Measurements from ENCODE around the gene SMIM43.

SMIM43 gene

DNA sequence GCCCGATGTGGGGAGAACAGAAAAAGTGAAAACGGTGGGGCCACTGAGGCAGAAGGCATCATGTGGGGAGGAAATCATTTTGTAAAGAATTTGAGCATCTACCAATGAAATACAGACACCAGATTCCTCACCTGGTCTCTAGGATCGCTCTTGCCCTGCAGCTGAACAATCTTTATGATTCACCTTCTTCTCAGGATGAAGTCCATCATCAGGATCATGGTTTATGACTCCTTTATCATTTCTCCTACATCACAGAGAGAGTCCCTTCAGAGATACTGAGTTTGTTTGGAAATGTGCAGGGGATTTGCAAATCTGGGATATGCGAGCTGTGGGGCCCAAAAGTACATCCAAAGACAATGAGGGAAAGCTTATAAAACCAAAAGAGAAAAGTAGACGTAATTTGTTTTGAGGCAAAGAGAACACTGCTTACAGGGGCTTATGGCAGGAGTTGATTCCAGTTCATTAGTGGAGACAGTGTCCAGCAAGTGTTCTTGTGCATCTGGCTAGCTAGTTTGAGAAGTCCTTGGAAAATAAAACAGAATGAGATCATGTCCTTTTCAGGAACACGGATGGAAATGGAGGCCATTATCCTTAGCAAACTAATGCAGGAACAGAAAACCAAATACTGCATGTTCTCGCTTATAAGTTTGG is 52.8 kb downstream of the SMIM43 start:
- TF ChIP-seq, protein P1, sequence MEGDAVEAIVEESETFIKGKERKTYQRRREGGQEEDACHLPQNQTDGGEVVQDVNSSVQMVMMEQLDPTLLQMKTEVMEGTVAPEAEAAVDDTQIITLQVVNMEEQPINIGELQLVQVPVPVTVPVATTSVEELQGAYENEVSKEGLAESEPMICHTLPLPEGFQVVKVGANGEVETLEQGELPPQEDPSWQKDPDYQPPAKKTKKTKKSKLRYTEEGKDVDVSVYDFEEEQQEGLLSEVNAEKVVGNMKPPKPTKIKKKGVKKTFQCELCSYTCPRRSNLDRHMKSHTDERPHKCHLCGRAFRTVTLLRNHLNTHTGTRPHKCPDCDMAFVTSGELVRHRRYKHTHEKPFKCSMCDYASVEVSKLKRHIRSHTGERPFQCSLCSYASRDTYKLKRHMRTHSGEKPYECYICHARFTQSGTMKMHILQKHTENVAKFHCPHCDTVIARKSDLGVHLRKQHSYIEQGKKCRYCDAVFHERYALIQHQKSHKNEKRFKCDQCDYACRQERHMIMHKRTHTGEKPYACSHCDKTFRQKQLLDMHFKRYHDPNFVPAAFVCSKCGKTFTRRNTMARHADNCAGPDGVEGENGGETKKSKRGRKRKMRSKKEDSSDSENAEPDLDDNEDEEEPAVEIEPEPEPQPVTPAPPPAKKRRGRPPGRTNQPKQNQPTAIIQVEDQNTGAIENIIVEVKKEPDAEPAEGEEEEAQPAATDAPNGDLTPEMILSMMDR (conservative IDR thresholded peaks at IDR 0.05; ENCODE audit: low read length), result no peak
- no peak for DNase-seq (ENCODE audit: low read depth)
- peak overlapping the region; percentile 16 for H3K4me3 ChIP-seq (ENCODE audit: low read length)

DNA sequence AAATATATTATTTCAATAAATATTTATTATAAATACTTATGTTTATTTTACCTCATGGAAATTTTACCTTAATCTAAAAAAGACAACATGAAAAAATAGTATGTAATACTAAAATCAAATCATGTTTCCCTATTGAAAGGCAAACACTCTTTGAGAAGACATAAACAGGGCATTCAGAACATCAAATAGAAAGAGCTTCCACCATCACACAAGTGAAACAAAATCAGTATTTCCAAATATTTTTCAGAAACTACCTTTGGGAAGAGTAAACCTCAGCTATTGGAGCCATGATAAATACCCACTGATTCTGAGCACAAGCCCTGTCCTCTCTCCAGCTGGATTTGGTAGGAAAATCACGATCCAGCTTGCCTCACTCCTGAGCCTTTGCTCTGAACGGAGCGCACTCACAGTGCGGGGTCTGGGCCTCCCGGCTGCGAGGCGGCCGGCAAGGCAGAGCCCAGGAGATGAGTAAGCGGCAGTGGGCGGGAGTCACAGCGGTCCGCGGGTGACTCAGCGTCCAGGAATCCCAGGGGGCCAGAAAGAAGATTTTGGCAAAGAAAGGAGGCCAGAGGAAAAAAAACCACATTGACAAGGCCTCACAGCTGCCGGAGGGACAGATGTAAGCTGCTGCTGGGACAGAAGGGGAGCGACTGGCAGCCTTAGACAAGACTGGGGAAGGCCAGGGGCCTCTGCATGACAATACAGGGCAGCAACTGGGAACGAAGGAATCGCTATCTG is 53.5 kb downstream of the SMIM43 start:
- TF ChIP-seq, protein P1 (conservative IDR thresholded peaks at IDR 0.05; ENCODE audit: low read length), result no peak
- peak overlapping the region; percentile 54 for H3K4me3 ChIP-seq (ENCODE audit: low read length)
- peak; percentile 97 for DNase-seq (ENCODE audit: low read depth)

DNA sequence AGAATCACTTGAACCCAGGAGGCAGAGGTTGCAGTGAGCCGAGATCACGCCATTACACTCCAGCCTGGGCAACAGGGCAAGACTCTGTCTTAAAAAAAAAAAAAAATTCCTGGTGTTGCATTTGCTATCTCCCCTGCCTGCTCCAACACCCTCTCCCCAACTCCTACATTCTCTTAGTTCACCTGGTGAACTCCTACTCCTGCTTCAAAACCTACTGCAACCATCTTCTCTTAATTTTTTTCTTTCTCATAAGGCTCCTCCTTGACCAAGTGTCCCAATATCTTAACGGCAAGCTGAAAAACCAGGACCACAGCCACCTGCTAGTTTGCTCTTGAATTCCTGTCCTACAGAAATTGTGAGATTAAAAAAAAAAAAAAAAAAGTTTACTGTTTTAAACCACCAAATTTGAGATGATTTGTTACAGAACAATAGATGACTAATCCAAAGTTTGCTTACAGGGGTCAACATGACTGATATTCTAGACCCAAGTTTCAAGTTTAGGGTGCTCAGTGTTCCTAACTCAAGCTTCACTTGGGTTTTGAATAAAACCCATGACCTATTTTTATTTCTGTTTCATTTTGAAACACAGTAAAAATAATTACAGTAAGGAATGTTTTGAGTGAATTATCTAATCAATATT is 55.1 kb downstream of the SMIM43 start:
- H3K4me3 ChIP-seq (ENCODE audit: low read length), result no peak overlapping the region
- DNase-seq (ENCODE audit: low read depth), result no peak
- TF ChIP-seq, protein P1 (conservative IDR thresholded peaks at IDR 0.05; ENCODE audit: low read length), result no peak
